ENCODE results near the gene CANX. TPM values are rescaled to one million over a fixed set of nuclear protein-coding genes. Genes with fewer than 3 reads are reported as not detected.

The CANX gene
- total and polyA plus RNA-seq, 9 of the 15 experiments (the other 6 are each of a cell fraction or from before 2014, with no cell fraction given) = 155 to 893 (median 589) TPM

GRCh38 chr5:179678223-179679013, 20.3 kb upstream of the CANX start (continued):
- no peak for TF ChIP-seq PTRF (tag; IDR thresholded peaks at IDR 0.05)
- peak; percentile 87 for TF ChIP-seq JUND (IDR thresholded peaks at IDR 0.05; ENCODE audit: borderline replicate concordance, low read depth, low read length)
- TF ChIP-seq JUND (tag; IDR thresholded peaks at IDR 0.05; ENCODE audit: borderline replicate concordance, low read depth, low read length) = peak; percentile 82; the same call in 1 of the 3 replicates
- TF ChIP-seq GABPA (tag; conservative IDR thresholded peaks at IDR 0.05; ENCODE audit: low read depth) = no peak; the same call in 1 of the 2 replicates
- TF ChIP-seq POLR2AphosphoS5 (IDR thresholded peaks at IDR 0.05; ENCODE audit: control insufficient read depth, insufficient read depth, low read depth, low read length) = peak; percentile 94
- TF ChIP-seq POLR2A (conservative IDR thresholded peaks at IDR 0.05) = peak; percentile 98
- no peak for TF ChIP-seq GTF2F1 (IDR thresholded peaks at IDR 0.05; ENCODE audit: low read depth, low read length)
- no peak for TF ChIP-seq ELK3 (CRISPR knock-in tag; IDR thresholded peaks at IDR 0.05)
- TF ChIP-seq ELF4 (CRISPR knock-in tag; IDR thresholded peaks at IDR 0.05) = peak; percentile 94
- peak; percentile 61; the same call in 1 of the 2 replicates for TF ChIP-seq ZNF76 (CRISPR knock-in tag; IDR thresholded peaks at IDR 0.05; ENCODE audit: borderline replicate concordance)
- TF ChIP-seq CEBPB (tag; IDR thresholded peaks at IDR 0.05) = peak; percentile 99
- TF ChIP-seq BHLHE40 (IDR thresholded peaks at IDR 0.05; ENCODE audit: low read length) = peak; percentile 60
- peak; percentile 81 for TF ChIP-seq TAF1 (IDR thresholded peaks at IDR 0.05; ENCODE audit: control insufficient read depth, extremely low read depth, insufficient read depth, low read length, severe bottlenecking)
- peak; percentile 86; the same call in 1 of the 2 replicates for TF ChIP-seq ZNF830 (CRISPR knock-in tag; IDR thresholded peaks at IDR 0.05)
- peak; percentile 75 for TF ChIP-seq GABPB1 (CRISPR knock-in tag; IDR thresholded peaks at IDR 0.05)
- TF ChIP-seq ZNF644 (tag; IDR thresholded peaks at IDR 0.05; ENCODE audit: low read depth) = no peak
- no peak for TF ChIP-seq HEY1 (CRISPR knock-in tag; IDR thresholded peaks at IDR 0.05; ENCODE audit: borderline replicate concordance)
- TF ChIP-seq PML (IDR thresholded peaks at IDR 0.05; ENCODE audit: low read length) = peak; percentile 84; the same call in 1 of the 2 replicates
- no peak for TF ChIP-seq RBM34 (IDR thresholded peaks at IDR 0.05; ENCODE audit: borderline replicate concordance, insufficient read depth, low read length)
- TF ChIP-seq E2F8 (IDR thresholded peaks at IDR 0.05; ENCODE audit: low read depth, partially characterized antibody) = peak; percentile 64
- TF ChIP-seq NFIC (IDR thresholded peaks at IDR 0.05) = peak; percentile 54
- TF ChIP-seq UBTF (IDR thresholded peaks at IDR 0.05; ENCODE audit: borderline replicate concordance in 1 of 2, low read depth in 2 of 2, low read length in 2 of 2) = 0 out of 4 replicates have a peak, but pooled peaks of 1 of the 2 experiments have one; percentile 68
